H1 (cell line): ENCODE results near the gene CDC42. TPM values are rescaled to one million over a fixed set of nuclear protein-coding genes. Genes with fewer than 3 reads are reported as not detected.
A peak's percentile ranks its signal among the peaks of the same experiment; 100 is the strongest.
"Not testable (repeated sequence)": the region's sequence is repeated elsewhere in the genome, so short reads cannot be mapped to it uniquely, and the experiment has no call there.

ENCODE experiments used
- CTCF ChIA-PET: fragments of 300-600 bp; sonication (Branson Sonifier 250); formaldehyde crosslinking; loops from one replicate; lab custom pipeline; 2021; ENCODE audit not compliant: partially characterized antibody; lab: Charles Lee
- POLR2A ChIA-PET: fragments of 300-600 bp; sonication (Branson Sonifier 250); formaldehyde crosslinking; loops from one replicate; lab custom pipeline; 2021; ENCODE audit warnings: inconsistent platforms; ENCODE audit not compliant: partially characterized antibody; lab: Charles Lee
- DNase-seq, 2 experiments: peaks; one replicate each; pipeline versions ENCODE4 v3.0.0 to v3.0.0-alpha.2; 2010 to 2022; ENCODE audit warnings: low spot score in 2 of 2, low read depth in 1 of 2, mixed read lengths in 1 of 2
- FAIRE-seq: peaks from 2 replicates; lab custom pipeline; 2011; peaks lifted over from hg19 to GRCh38; lab: Jason Lieb, UNC
- H2AFZ ChIP-seq: 2 replicates; pipeline ENCODE4 v1.8.1; 2012; ENCODE audit warnings: low read length, inconsistent platforms
- H2AK5ac ChIP-seq: 2 replicates; pipeline ENCODE4 v1.6.1; 2013; ENCODE audit warnings: low read depth, low read length
- H2BK120ac ChIP-seq: replicated peaks from 2 replicates; pipeline ENCODE3; 2013; ENCODE audit warnings: low read depth, low read length, inconsistent platforms
- H2BK12ac ChIP-seq: 2 replicates; pipeline ENCODE4 v1.6.1; 2013; ENCODE audit warnings: low read depth, low read length
- H2BK15ac ChIP-seq: 2 replicates; pipeline ENCODE4 v1.6.1; 2013; ENCODE audit warnings: low read length
- H2BK20ac ChIP-seq: 2 replicates; pipeline ENCODE4 v1.6.1; 2013; ENCODE audit warnings: low read length
- H2BK5ac ChIP-seq: 2 replicates; pipeline ENCODE4 v1.6.1; 2013; ENCODE audit warnings: low read depth, low read length
- H3K14ac ChIP-seq: 2 replicates; pipeline ENCODE4 v1.6.1; 2013; ENCODE audit warnings: inconsistent platforms; ENCODE audit not compliant: insufficient read length
- H3K18ac ChIP-seq: 2 replicates; pipeline ENCODE4 v1.6.1; 2013; ENCODE audit warnings: low read length; ENCODE audit errors: extremely low read depth
- H3K23ac ChIP-seq: 2 replicates; pipeline ENCODE4 v1.6.1; 2013; ENCODE audit warnings: inconsistent platforms; ENCODE audit not compliant: insufficient read length
- H3K23me2 ChIP-seq: 2 replicates; pipeline ENCODE4 v1.6.1; 2013; ENCODE audit warnings: low read depth, low read length
- H3K27ac ChIP-seq: 2 replicates; pipeline ENCODE4 v1.6.1; 2011; ENCODE audit warnings: low read depth, low read length, inconsistent platforms
- H3K27me3 ChIP-seq, 4 experiments: replicated peaks in 1 of 4; 1 replicate in 1 of 4; 2 replicates in 3 of 4; pipeline versions ENCODE4 v1.6.1 to v1.8.1; 2011 to 2013; ENCODE audit warnings: low read length in 3 of 4, mild to moderate bottlenecking in 3 of 4, inconsistent platforms in 2 of 4, mixed read lengths in 2 of 4, moderate library complexity in 1 of 4; ENCODE audit not compliant: control insufficient read depth in 3 of 4, insufficient read depth in 3 of 4; ENCODE audit errors: extremely low read depth in 1 of 4
- H3K36me3 ChIP-seq, 4 experiments: 2 replicates each; pipeline versions ENCODE4 v1.6.1 to v1.8.1; 2011 to 2013; ENCODE audit warnings: mild to moderate bottlenecking in 4 of 4, low read length in 3 of 4, moderate library complexity in 2 of 4, control low read depth in 1 of 4, inconsistent platforms in 1 of 4; ENCODE audit not compliant: insufficient read depth in 4 of 4, control insufficient read depth in 2 of 4
- H3K4ac ChIP-seq: replicated peaks from 2 replicates; pipeline ENCODE3; 2013; ENCODE audit warnings: low read length, low read depth, mixed read lengths, inconsistent platforms; ENCODE audit not compliant: insufficient read length
- H3K4me1 ChIP-seq, 4 experiments: replicated peaks in 1 of 4; 1 replicate in 1 of 4; 2 replicates in 3 of 4; pipeline versions ENCODE4 v1.6.1 to v1.8.1; 2011 to 2013; ENCODE audit warnings: low read length in 3 of 4, inconsistent platforms in 2 of 4, mixed read lengths in 1 of 4; ENCODE audit not compliant: insufficient read depth in 4 of 4, control insufficient read depth in 3 of 4
- H3K4me2 ChIP-seq, 2 experiments: 2 replicates each; pipeline versions ENCODE4 v1.6.1 to v1.8.1; 2011 to 2013; ENCODE audit warnings: low read depth in 2 of 2, low read length in 2 of 2, control low read depth in 1 of 2, inconsistent platforms in 1 of 2, mild to moderate bottlenecking in 1 of 2; ENCODE audit not compliant: insufficient read depth in 1 of 2
- H3K4me3 ChIP-seq, 4 experiments: fragments of 200-600, 300-600 bp in 1 of 4; sonication (generic), shearing (Covaris generic), sonication (Bioruptor Twin) in 1 of 4; 2 replicates each; pipeline versions ENCODE4 v1.5.1 to v1.8.1; 2011 to 2016; ENCODE audit warnings: low read length in 4 of 4, low read depth in 3 of 4, control low read depth in 2 of 4, inconsistent platforms in 2 of 4, mild to moderate bottlenecking in 2 of 4, mixed read lengths in 1 of 4, moderate library complexity in 1 of 4; ENCODE audit not compliant: insufficient read depth in 2 of 4; ENCODE audit errors: extremely low read depth in 1 of 4
- H3K56ac ChIP-seq: replicated peaks from 2 replicates; pipeline ENCODE3; 2013; ENCODE audit warnings: low read depth, mild to moderate bottlenecking, mixed read lengths, low read length, inconsistent platforms; ENCODE audit not compliant: insufficient read length
- H3K79me1 ChIP-seq: 2 replicates; pipeline ENCODE4 v1.6.1; 2013; ENCODE audit warnings: low read depth, low read length, control low read depth
- H3K79me2 ChIP-seq, 2 experiments: 2 replicates each; pipeline versions ENCODE4 v1.6.1 to v1.8.1; 2012 to 2013; ENCODE audit warnings: low read length in 2 of 2, mild to moderate bottlenecking in 2 of 2, inconsistent platforms in 1 of 2; ENCODE audit not compliant: insufficient read depth in 2 of 2, control insufficient read depth in 1 of 2
- H3K9ac ChIP-seq, 4 experiments: replicated peaks in 1 of 4; 1 replicate in 1 of 4; 2 replicates in 3 of 4; pipeline versions ENCODE4 v1.6.1 to v1.8.1; 2011 to 2013; ENCODE audit warnings: low read depth in 3 of 4, low read length in 3 of 4, control low read depth in 2 of 4, mild to moderate bottlenecking in 2 of 4, moderate library complexity in 2 of 4, inconsistent platforms in 1 of 4; ENCODE audit errors: extremely low read depth in 1 of 4
- H3K9me3 ChIP-seq, 2 experiments: 2 replicates each; pipeline versions ENCODE4 v1.6.1 to v1.8.1; 2012 to 2013; ENCODE audit warnings: mild to moderate bottlenecking in 2 of 2, moderate library complexity in 2 of 2, control low read depth in 1 of 2, inconsistent platforms in 1 of 2, low read depth in 1 of 2, low read length in 1 of 2, mixed read lengths in 1 of 2; ENCODE audit not compliant: insufficient read depth in 2 of 2
- H4K20me1 ChIP-seq, 2 experiments: replicated peaks in 1 of 2; 2 replicates each; pipeline versions ENCODE3 to v1.8.1; 2011 to 2013; ENCODE audit warnings: inconsistent platforms in 2 of 2, low read length in 2 of 2, mild to moderate bottlenecking in 1 of 2; ENCODE audit not compliant: insufficient read depth in 2 of 2, control insufficient read depth in 1 of 2
- H4K5ac ChIP-seq: 2 replicates; pipeline ENCODE4 v1.6.1; 2013; ENCODE audit warnings: low read length, low read depth, mixed read lengths, inconsistent platforms; ENCODE audit not compliant: insufficient read length
- H4K8ac ChIP-seq: 2 replicates; pipeline ENCODE4 v1.8.0; 2013; ENCODE audit warnings: mild to moderate bottlenecking, moderate library complexity, low read length, inconsistent platforms; ENCODE audit not compliant: insufficient read depth; ENCODE audit errors: extremely low read depth
- H4K91ac ChIP-seq: replicated peaks from 2 replicates; pipeline ENCODE3; 2013; ENCODE audit warnings: low read length, mixed read lengths, inconsistent platforms; ENCODE audit not compliant: insufficient read length
- EP300 ChIP-seq, 2 experiments: IDR thresholded peaks; 1 replicate in 1 of 2; 2 replicates in 1 of 2; pipeline ENCODE4 v1.6.1; 2011 to 2012; ENCODE audit warnings: low read depth in 2 of 2, low read length in 2 of 2, mild to moderate bottlenecking in 2 of 2, borderline replicate concordance in 1 of 2, inconsistent platforms in 1 of 2, moderate library complexity in 1 of 2
- RAD21 ChIP-seq, 2 experiments: IDR thresholded peaks in 1 of 2; conservative IDR thresholded peaks in 1 of 2; 2 replicates each; pipeline ENCODE4 v1.6.1; 2011; ENCODE audit warnings: low read depth in 2 of 2, low read length in 2 of 2, improper control_type of control experiment in 1 of 2, inconsistent platforms in 1 of 2, mild to moderate bottlenecking in 1 of 2, moderate library complexity in 1 of 2
- YY1 ChIP-seq: IDR thresholded peaks from 2 replicates; pipeline ENCODE4 v1.6.1; 2011; ENCODE audit warnings: low read depth, mild to moderate bottlenecking, low read length
- WGBS, 2 experiments: shearing (Covaris generic) in 1 of 2; methylation state at CpG; one replicate each; pipeline versions ENCODE4 v1.1.6 to v1.1.7; 2013 to 2015; ENCODE audit warnings: low lambda C conversion rate in 2 of 2, mixed read lengths in 2 of 2, inconsistent platforms in 1 of 2, low coverage in 1 of 2, missing lambda C conversion rate in 1 of 2; ENCODE audit not compliant: insufficient replicate concordance in 2 of 2, insufficient coverage in 1 of 2, insufficient read length in 1 of 2; ENCODE audit errors: extremely low coverage in 1 of 2, missing lambda C conversion rate in 1 of 2; 5-methylcytosine and 5-hydroxymethylcytosine counted together
- polyA plus RNA-seq, 7 experiments: library from polyadenylated mRNA; depleted of rRNA in 3 of 7; stranded (reverse) in 5 of 7; unstranded in 2 of 7; fragments of >200 nt in 5 of 7; fragments of 200-250 nt in 2 of 7; gene quantifications; 1 replicate in 5 of 7; 2 replicates in 1 of 7; 4 replicates in 1 of 7; pipeline versions ENCODE4 v1.2.1 to v1.2.3, GENCODE V29; 2011 to 2013; ENCODE audit warnings: missing spikeins in 2 of 7, mixed read lengths in 2 of 7
- total RNA-seq: library from RNA; stranded (reverse); fragmentation: NEBNext Ultra II Directional; extraction: Animal tissue kit (Norgen Biotek cat#: 25700); gene quantifications from 2 replicates; pipeline ENCODE4 v1.2.1, GENCODE V29; 2021

Gene CDC42
- total and polyA plus RNA-seq, 2 of the 8 experiments (the other 6 are each of a cell fraction or from before 2014, with no cell fraction given), result 110 to 179 TPM

DNA sequence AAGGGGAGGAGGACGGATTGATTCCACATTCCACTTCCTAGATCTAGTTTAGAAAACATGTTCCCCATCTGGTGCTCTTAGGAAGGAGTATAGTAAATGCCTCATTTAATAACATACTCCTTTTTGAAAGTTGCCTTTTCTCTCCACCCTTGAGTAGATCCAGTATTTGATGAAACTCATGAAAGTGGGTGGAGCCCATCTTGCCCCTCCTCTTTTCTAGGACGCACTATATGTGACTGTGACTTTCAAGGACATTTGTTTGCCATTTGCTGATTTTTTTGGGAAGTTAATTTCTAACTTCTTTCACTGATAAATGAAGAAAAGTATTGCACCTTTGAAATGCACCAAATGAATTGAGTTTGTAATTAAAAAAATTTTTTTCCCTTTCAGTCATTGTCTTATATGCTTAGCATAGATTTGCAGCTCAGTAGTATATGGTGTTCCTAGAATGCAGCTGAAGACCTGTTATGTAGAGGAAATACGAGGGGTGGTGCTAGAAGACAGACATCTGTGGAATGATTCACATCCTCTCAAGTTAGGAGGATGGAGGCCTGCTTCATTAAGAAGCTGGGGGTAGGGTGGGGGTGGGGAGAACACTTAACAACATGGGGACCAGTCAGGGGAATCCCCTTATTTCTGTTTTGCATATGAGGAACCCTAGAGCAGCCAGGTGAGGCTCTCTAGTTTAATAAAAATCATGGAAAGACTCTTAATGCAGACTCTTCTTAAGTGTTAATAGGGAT lies 39.7 kb downstream of the CDC42 start:
- H2BK12ac ChIP-seq, H2BK5ac ChIP-seq, H2AFZ ChIP-seq, H4K5ac ChIP-seq, H3K18ac ChIP-seq, H2BK120ac ChIP-seq, H3K9me3 ChIP-seq, H3K23me2 ChIP-seq, H4K20me1 ChIP-seq, H3K4ac ChIP-seq, H3K27ac ChIP-seq, H2AK5ac ChIP-seq, H3K23ac ChIP-seq, H3K56ac ChIP-seq, H4K91ac ChIP-seq, H4K8ac ChIP-seq, H3K79me1 ChIP-seq, H3K27me3 ChIP-seq, H2BK15ac ChIP-seq, H3K14ac ChIP-seq, H2BK20ac ChIP-seq, H3K9ac ChIP-seq: not testable (repeated sequence)
- Histone ChIP-seq H3K4me1 (peaks cover 4 to 24% (median 18%) of the 10 kb centered on the region in 4 experiments; a peak in 5 of 7 replicates), H3K79me2 (peaks cover 3 to 49% of the 10 kb centered on the region in 2 experiments; a peak in 3 of 4 replicates), H3K4me3 (peak overlapping the region in 1 of 4 experiments; percentile 41; a peak in 2 of 8 replicates), H3K4me2 (peak overlapping the region in 1 of 2 experiments; percentile 52; a peak in 2 of 4 replicates), H3K36me3 (peaks cover 0 to 13% (median 3%) of the 10 kb centered on the region in 4 experiments; a peak in 2 of 8 replicates)
- 0 out of 3 replicates have a peak, but pooled peaks of 1 of the 2 experiments have one; percentile 50 for TF ChIP-seq EP300 (IDR thresholded peaks at IDR 0.05; ENCODE audit: borderline replicate concordance in 1 of 2, low read depth in 2 of 2, low read length in 2 of 2)
- 0 out of 2 replicates have a peak, but pooled peaks have one; percentile 21 for TF ChIP-seq YY1
- TF ChIP-seq RAD21 (IDR thresholded peaks at IDR 0.05 in 1 of 2, conservative IDR thresholded peaks at IDR 0.05 in 1 of 2; ENCODE audit: low read depth in 2 of 2, low read length in 2 of 2), result peak; percentile 22 to 31; a peak in 3 of 4 replicates
- ChIA-PET POLR2A (interaction anchor here (0.8 to 2.3 kb wide), 7 partner anchors 7 to 39 kb away, joined by 3 to 8 read pairs (median 4); partner anchors contain the start of gene CDC42), CTCF (interaction anchor here (1.1 kb wide), 1 partner anchor 48 kb away, joined by 3 read pairs; no protein-coding TSS in a partner anchor)
- FAIRE-seq, result peak; percentile 7
- DNase-seq, result peak in 1 of 2 experiments; percentile 33
- 52% methylated on average over 2 of the region's 3 CpGs; no CpG with 5 or more reads in 1 of the 2 experiments for WGBS, 2 experiments
